GM19372 (cell line): ENCODE data around the gene TXNL4A.
"Not testable (repeated sequence)": the region's sequence is repeated elsewhere in the genome, so short reads cannot be mapped to it uniquely, and the experiment has no call there.

Experiments
- ATAC-seq: cut with Tn5 transposase; IDR thresholded peaks from one replicate; pipeline ENCODE4 v1.9.1; 2021; ENCODE audit warnings: mild to moderate bottlenecking, low read depth, moderate library complexity; ENCODE audit not compliant: unreplicated experiment

The TXNL4A gene

GRCh38 chr18:79965119-79965902 lies 23.1 kb downstream of the TXNL4A start:
- ATAC-seq: no peak

GRCh38 chr18:79964330-79965118 lies 23.8 kb downstream of the TXNL4A start, which contains the start of gene HSBP1L1:
TSS of gene HSBP1L1 (plus strand) at chr18:79964643. CDS start at chr18:79964736, 93 bp downstream.
- peak; percentile 76 for ATAC-seq

- ATAC-seq: no peak
Measured at GRCh38 chr18:79963658-79964329, 24.6 kb downstream of the TXNL4A start.

- ATAC-seq: no peak
Measured at GRCh38 chr18:79962835-79963657, 25.3 kb downstream of the TXNL4A start.

- no peak for ATAC-seq
Measured at GRCh38 chr18:79962311-79962710, 26.1 kb downstream of the TXNL4A start.

GRCh38 chr18:79961527-79962291 lies 26.7 kb downstream of the TXNL4A start:
- no peak for ATAC-seq

GRCh38 chr18:79960921-79961526 lies 27.3 kb downstream of the TXNL4A start:
- ATAC-seq: no peak

- ATAC-seq: not testable (repeated sequence)
Measured at GRCh38 chr18:79960161-79960801, 28.1 kb downstream of the TXNL4A start.

GRCh38 chr18:79958981-79959380 lies 29.4 kb downstream of the TXNL4A start:
- no peak for ATAC-seq

GRCh38 chr18:79956276-79956675 lies 32.1 kb downstream of the TXNL4A start:
- ATAC-seq: no peak

- ATAC-seq: no peak
Measured at GRCh38 chr18:79955302-79956075, 32.9 kb downstream of the TXNL4A start.

- no peak for ATAC-seq
Measured at GRCh38 chr18:79954791-79955190, 33.6 kb downstream of the TXNL4A start.

- no peak for ATAC-seq
Measured at GRCh38 chr18:79953971-79954651, 34.3 kb downstream of the TXNL4A start.

GRCh38 chr18:79952996-79953559 lies 35.3 kb downstream of the TXNL4A start:
- no peak for ATAC-seq

GRCh38 chr18:79952456-79952995 lies 35.8 kb downstream of the TXNL4A start:
- no peak for ATAC-seq

GRCh38 chr18:79951545-79952455 lies 36.6 kb downstream of the TXNL4A start, which contains the start of gene SLC66A2:
TSS of gene SLC66A2 (minus strand) at chr18:79951653. CDS start at chr18:79950926, 727 bp downstream.
- ATAC-seq: peak; percentile 77
